ENCODE results near the gene RNF224.
A peak's percentile ranks its signal among the peaks of the same experiment; 100 is the strongest.

The RNF224 gene

GRCh38 chr9:137226338-137227053, 806 bp upstream of the RNF224 start:
- Histone ChIP-seq H3K79me2 (ENCODE audit: low read length) (no peaks in the 10 kb centered on the region), H3K4me3 (ENCODE audit: low read length) (no peak overlapping the region), H3K4me2 (ENCODE audit: low read length) (no peak overlapping the region), H4K20me1 (ENCODE audit: insufficient read depth, low read length) (no peaks in the 10 kb centered on the region), H3K27me3 (ENCODE audit: low read depth, low read length) (no peaks in the 10 kb centered on the region), H3K27ac (ENCODE audit: low read length) (no peak overlapping the region), H2AFZ (ENCODE audit: low read depth, low read length) (no peak overlapping the region), H3K9me3 (ENCODE audit: insufficient read depth, low read length) (no peaks in the 10 kb centered on the region), H3K4me1 (ENCODE audit: low read length) (peaks cover 15% of the 10 kb centered on the region), H3K36me3 (replicated peaks; ENCODE audit: low read depth, low read length) (no peaks in the 10 kb centered on the region), H3K9ac (ENCODE audit: low read length) (no peak overlapping the region)
- TF ChIP-seq, protein P1, sequence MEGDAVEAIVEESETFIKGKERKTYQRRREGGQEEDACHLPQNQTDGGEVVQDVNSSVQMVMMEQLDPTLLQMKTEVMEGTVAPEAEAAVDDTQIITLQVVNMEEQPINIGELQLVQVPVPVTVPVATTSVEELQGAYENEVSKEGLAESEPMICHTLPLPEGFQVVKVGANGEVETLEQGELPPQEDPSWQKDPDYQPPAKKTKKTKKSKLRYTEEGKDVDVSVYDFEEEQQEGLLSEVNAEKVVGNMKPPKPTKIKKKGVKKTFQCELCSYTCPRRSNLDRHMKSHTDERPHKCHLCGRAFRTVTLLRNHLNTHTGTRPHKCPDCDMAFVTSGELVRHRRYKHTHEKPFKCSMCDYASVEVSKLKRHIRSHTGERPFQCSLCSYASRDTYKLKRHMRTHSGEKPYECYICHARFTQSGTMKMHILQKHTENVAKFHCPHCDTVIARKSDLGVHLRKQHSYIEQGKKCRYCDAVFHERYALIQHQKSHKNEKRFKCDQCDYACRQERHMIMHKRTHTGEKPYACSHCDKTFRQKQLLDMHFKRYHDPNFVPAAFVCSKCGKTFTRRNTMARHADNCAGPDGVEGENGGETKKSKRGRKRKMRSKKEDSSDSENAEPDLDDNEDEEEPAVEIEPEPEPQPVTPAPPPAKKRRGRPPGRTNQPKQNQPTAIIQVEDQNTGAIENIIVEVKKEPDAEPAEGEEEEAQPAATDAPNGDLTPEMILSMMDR (IDR thresholded peaks at IDR 0.05; ENCODE audit: low read depth, low read length) = no peak
- TF ChIP-seq EZH2phosphoT487 (IDR thresholded peaks at IDR 0.05; ENCODE audit: low read depth) = no peak

- no peaks in the 10 kb centered on the region for H3K27me3 ChIP-seq (ENCODE audit: low read depth, low read length)
- no peak overlapping the region for H3K4me3 ChIP-seq (ENCODE audit: low read length)
- H2AFZ ChIP-seq (ENCODE audit: low read depth, low read length) = no peak overlapping the region
- H3K79me2 ChIP-seq (ENCODE audit: low read length) = no peaks in the 10 kb centered on the region
- no peak for TF ChIP-seq EZH2phosphoT487 (IDR thresholded peaks at IDR 0.05; ENCODE audit: low read depth)
- TF ChIP-seq, protein P1 (IDR thresholded peaks at IDR 0.05; ENCODE audit: low read depth, low read length) = 0 out of 2 replicates have a peak, but pooled peaks have one; percentile 2
- no peak overlapping the region for H3K27ac ChIP-seq (ENCODE audit: low read length)
- no peaks in the 10 kb centered on the region for H3K36me3 ChIP-seq (replicated peaks; ENCODE audit: low read depth, low read length)
- no peak overlapping the region for H3K9ac ChIP-seq (ENCODE audit: low read length)
- H3K4me1 ChIP-seq (ENCODE audit: low read length) = peaks cover 12% of the 10 kb centered on the region
- H3K4me2 ChIP-seq (ENCODE audit: low read length) = peak overlapping the region; percentile 29
- no peaks in the 10 kb centered on the region for H3K9me3 ChIP-seq (ENCODE audit: insufficient read depth, low read length)
- no peaks in the 10 kb centered on the region for H4K20me1 ChIP-seq (ENCODE audit: insufficient read depth, low read length)
Measured at GRCh38 chr9:137227853-137228505, 677 bp downstream of the RNF224 start.

DNA sequence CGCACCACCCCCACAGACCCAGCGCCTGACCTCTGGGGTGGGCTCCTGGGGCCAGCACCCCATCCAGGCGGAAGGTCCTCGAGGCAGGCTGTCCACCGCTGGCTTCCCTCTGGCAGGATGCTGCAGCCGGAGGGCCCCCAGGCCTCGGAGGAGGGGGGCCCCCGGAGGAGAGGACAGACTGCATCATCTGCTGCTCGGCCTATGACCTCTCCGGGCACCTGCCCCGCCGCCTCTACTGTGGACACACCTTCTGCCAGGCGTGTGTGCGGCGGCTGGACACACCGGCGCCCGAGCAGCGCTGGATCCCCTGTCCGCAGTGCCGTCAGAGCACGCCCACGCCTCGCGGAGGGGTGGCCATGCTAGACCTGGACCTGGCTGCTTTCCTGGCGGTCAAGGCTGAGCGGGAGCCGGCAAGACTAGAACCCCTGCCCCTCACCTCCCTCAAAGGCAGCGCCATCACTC, 1.2 kb downstream of the RNF224 start:
- TF ChIP-seq, protein P1 (IDR thresholded peaks at IDR 0.05; ENCODE audit: low read depth, low read length) = no peak
- no peak for TF ChIP-seq EZH2phosphoT487 (IDR thresholded peaks at IDR 0.05; ENCODE audit: low read depth)
- Histone ChIP-seq H3K27ac (ENCODE audit: low read length) (no peak overlapping the region), H3K9ac (ENCODE audit: low read length) (no peak overlapping the region)

More for the DNA sequence above, 1.2 kb downstream of the RNF224 start:
- no peak overlapping the region for H3K4me3 ChIP-seq (ENCODE audit: low read length)
- H3K27me3 ChIP-seq (ENCODE audit: low read depth, low read length) = no peaks in the 10 kb centered on the region
- no peaks in the 10 kb centered on the region for H3K36me3 ChIP-seq (replicated peaks; ENCODE audit: low read depth, low read length)
- H3K9me3 ChIP-seq (ENCODE audit: insufficient read depth, low read length) = no peaks in the 10 kb centered on the region
- H3K4me2 ChIP-seq (ENCODE audit: low read length) = no peak overlapping the region
- H3K79me2 ChIP-seq (ENCODE audit: low read length) = no peaks in the 10 kb centered on the region
- H3K4me1 ChIP-seq (ENCODE audit: low read length) = peaks cover 12% of the 10 kb centered on the region
- no peak overlapping the region for H2AFZ ChIP-seq (ENCODE audit: low read depth, low read length)
- H4K20me1 ChIP-seq (ENCODE audit: insufficient read depth, low read length) = no peaks in the 10 kb centered on the region

All from OCI-LY3 (cell line).